Measurements from ENCODE around the gene GAPT. TPM values are rescaled to one million over a fixed set of nuclear protein-coding genes. Genes with fewer than 3 reads are reported as not detected.

The GAPT gene
- total RNA-seq, 6 experiments from 2014 or later = 0.07 to 0.74 (median 0.29) TPM; not detected in 2

GRCh38 chr5:58459146-58460001 is 31.9 kb upstream of the GAPT start:
- peak in 1 of 3 donors; percentile 51 for DNase-seq
- no peaks in the 10 kb centered on the region for H3K27me3 ChIP-seq
- H3K9me3 ChIP-seq = no peaks in the 10 kb centered on the region
- H3K4me3 ChIP-seq = peak overlapping the region; percentile 80 to 89 (median 85)
- WGBS (ENCODE audit: insufficient coverage, low coverage, low lambda C conversion rate, missing lambda C conversion rate) = 1% methylated on average over 21 of the region's 57 CpGs
- intact Hi-C loops (cut with DNase I) = loop anchor here (10.0 kb wide), 3 partner anchors 675 to 1155 kb away; no protein-coding TSS in a partner anchor
- no peak for TF ChIP-seq CTCF (IDR thresholded peaks at IDR 0.05)
- TF ChIP-seq POLR2A (IDR thresholded peaks at IDR 0.05) = no peak
- H3K4me1 ChIP-seq = peaks cover 0 to 12% (median 0%) of the 10 kb centered on the region in 4 donors
- H3K36me3 ChIP-seq = peaks cover 0 to 33% (median 17%) of the 10 kb centered on the region in 4 donors
- peak overlapping the region; percentile 98 to 100 (median 99) for H3K27ac ChIP-seq
- ATAC-seq = peak in 2 of 4 donors; percentile 2 to 13

- Histone ChIP-seq H3K4me3 (peak within 1 kb of the TSS; percentile 80 to 89 (median 85)), H3K27ac (peak within 1 kb of the TSS; percentile 98 to 100 (median 99)), H3K4me1 (peaks cover 0 to 12% (median 0%) of the 10 kb centered on the region in 4 donors), H3K36me3 (peaks cover 0 to 25% (median 11%) of the 10 kb centered on the region in 4 donors), H3K9me3 (no peaks in the 10 kb centered on the region), H3K27me3 (no peaks in the 10 kb centered on the region)
- peak; percentile 96 to 97 (median 97) for DNase-seq
- intact Hi-C loops (cut with DNase I) = loop anchor here (10.0 kb wide), 2 partner anchors 955 to 1155 kb away; no protein-coding TSS in a partner anchor
- WGBS (ENCODE audit: insufficient coverage, low coverage, low lambda C conversion rate, missing lambda C conversion rate) = 0% methylated on average over 11 of the region's 89 CpGs
- ATAC-seq = peak; percentile 81 to 89 (median 85)
- TF ChIP-seq POLR2A (IDR thresholded peaks at IDR 0.05) (peak; percentile 100), CTCF (IDR thresholded peaks at IDR 0.05) (peak in 3 of 4 donors; percentile 6 to 77 (median 13))
Measured at GRCh38 chr5:58460002-58460731, 31.1 kb upstream of the GAPT start, which contains the start of gene PLK2. Gene PLK2 (minus strand): TSS chr5:58460086. CDS start chr5:58459959, 127 bp downstream.

GRCh38 chr5:58460732-58461286 is 30.4 kb upstream of the GAPT start:
- Histone ChIP-seq H3K27ac (peak overlapping the region; percentile 98 to 100 (median 99)), H3K4me3 (peak overlapping the region; percentile 80 to 89 (median 85)), H3K27me3 (no peaks in the 10 kb centered on the region), H3K4me1 (peaks cover 0 to 12% (median 0%) of the 10 kb centered on the region in 4 donors), H3K36me3 (peaks cover 0 to 19% (median 5%) of the 10 kb centered on the region in 4 donors), H3K9me3 (no peaks in the 10 kb centered on the region)
- DNase-seq = peak; percentile 90 to 96 (median 93)
- TF ChIP-seq POLR2A (IDR thresholded peaks at IDR 0.05) (no peak), CTCF (IDR thresholded peaks at IDR 0.05) (peak; percentile 72 to 84 (median 74))
- intact Hi-C loops (cut with DNase I) = loop anchor here (10.0 kb wide), 2 partner anchors 956 to 1156 kb away; no protein-coding TSS in a partner anchor
- ATAC-seq = peak; percentile 75 to 83 (median 78)
- WGBS (ENCODE audit: insufficient coverage, low coverage, low lambda C conversion rate, missing lambda C conversion rate) = 14% methylated on average over 7 of the region's 30 CpGs

GRCh38 chr5:58462154-58462553 is 29.1 kb upstream of the GAPT start:
- H3K4me1 ChIP-seq = peaks cover 0 to 12% (median 0%) of the 10 kb centered on the region in 4 donors
- 20% methylated on average over 3 of the region's 3 CpGs for WGBS (ENCODE audit: insufficient coverage, low coverage, low lambda C conversion rate, missing lambda C conversion rate)
- TF ChIP-seq CTCF (IDR thresholded peaks at IDR 0.05) (no peak), POLR2A (IDR thresholded peaks at IDR 0.05) (peak; percentile 56)
- H3K27ac ChIP-seq = peak overlapping the region; percentile 98 to 100 (median 99)
- ATAC-seq (peak; percentile 37 to 64 (median 48)), DNase-seq (peak in 1 of 3 donors; percentile 59)
- no peaks in the 10 kb centered on the region for H3K9me3 ChIP-seq
- intact Hi-C loops (cut with DNase I) = loop anchor here (10.0 kb wide), 2 partner anchors 957 to 1157 kb away; no protein-coding TSS in a partner anchor
- H3K36me3 ChIP-seq = peaks cover 0 to 5% (median 0%) of the 10 kb centered on the region in 4 donors
- H3K27me3 ChIP-seq = no peaks in the 10 kb centered on the region
- H3K4me3 ChIP-seq = peak overlapping the region in 1 of 3 donors; percentile 11
